SK-N-SH treated with all-trans-retinoic acid at 6 μM for 48 hours (cell line): ENCODE data around the gene ZBTB38.

Source experiments
- ATAC-seq: fragments of 200-7000 bp; cut with Tn5 transposase; 3 replicates; pipeline ENCODE4 v1.9.1; 2020; ENCODE audit warnings: mild to moderate bottlenecking, moderate library complexity
- ARNTL ChIP-seq: fragments of 450-650 bp; formaldehyde crosslinking; IDR thresholded peaks from 2 replicates; pipeline ENCODE4 v1.5.0; 2020; ENCODE audit warnings: low read depth, mild to moderate bottlenecking, moderate library complexity, borderline replicate concordance
- BACH2 ChIP-seq: fragments of 250-450 bp; sonication (Bioruptor Pico); IDR thresholded peaks from 2 replicates; pipeline ENCODE4 v1.9.0; 2021; ENCODE audit warnings: mild to moderate bottlenecking, borderline replicate concordance
- CREB5 ChIP-seq: fragments of 250-450 bp; sonication (Bioruptor Pico); IDR thresholded peaks from 2 replicates; pipeline ENCODE4 v1.5.1; 2020; ENCODE audit warnings: low read depth, mild to moderate bottlenecking, moderate library complexity
- CSDC2 ChIP-seq: fragments of 250-450 bp; sonication (Bioruptor Pico); IDR thresholded peaks from 2 replicates; pipeline ENCODE4 v1.5.0; 2020; ENCODE audit warnings: mild to moderate bottlenecking, moderate library complexity
- CSRNP3 ChIP-seq: fragments of 250-450 bp; sonication (Bioruptor Pico); IDR thresholded peaks from 2 replicates; pipeline ENCODE4 v1.5.1; 2021; ENCODE audit warnings: mild to moderate bottlenecking, moderate library complexity
- ESRRG ChIP-seq: fragments of 250-450 bp; sonication (Bioruptor Pico); IDR thresholded peaks from 2 replicates; pipeline ENCODE4 v1.6.1; 2021; ENCODE audit warnings: mild to moderate bottlenecking
- GLIS3 ChIP-seq: fragments of 250-450 bp; sonication (Bioruptor Pico); IDR thresholded peaks from 2 replicates; pipeline ENCODE4 v1.5.0; 2020; ENCODE audit warnings: mild to moderate bottlenecking, moderate library complexity
- ISL1 ChIP-seq: fragments of 250-450 bp; sonication (Bioruptor Pico); IDR thresholded peaks from 2 replicates; pipeline ENCODE4 v2.1.2; 2022; ENCODE audit warnings: mild to moderate bottlenecking, moderate library complexity
- OSR1 ChIP-seq: fragments of 250-450 bp; sonication (Bioruptor Pico); IDR thresholded peaks from 2 replicates; pipeline ENCODE4 v1.8.0; 2022; ENCODE audit warnings: moderate library complexity, mild to moderate bottlenecking, inconsistent platforms
- PATZ1 ChIP-seq: fragments of 250-450 bp; sonication (Bioruptor Pico); IDR thresholded peaks from 2 replicates; pipeline ENCODE4 v1.8.0; 2020; ENCODE audit warnings: mild to moderate bottlenecking, moderate library complexity, borderline replicate concordance
- POU6F1 ChIP-seq: fragments of 250-450 bp; sonication (Bioruptor Pico); IDR thresholded peaks from 2 replicates; pipeline ENCODE4 v1.8.0; 2021; ENCODE audit warnings: low read depth, mild to moderate bottlenecking, moderate library complexity, borderline replicate concordance
- PPARA ChIP-seq: fragments of 250-450 bp; sonication (Bioruptor Pico); IDR thresholded peaks from 2 replicates; pipeline ENCODE4 v1.5.0; 2020; ENCODE audit warnings: mild to moderate bottlenecking, borderline replicate concordance
- RARB ChIP-seq: fragments of 250-450 bp; sonication (Bioruptor Pico); IDR thresholded peaks from 2 replicates; pipeline ENCODE4 v1.8.0; 2021; ENCODE audit warnings: mild to moderate bottlenecking, moderate library complexity
- SNAI2 ChIP-seq: fragments of 250-450 bp; sonication (Bioruptor Pico); IDR thresholded peaks from 2 replicates; pipeline ENCODE4 v1.5.0; 2020; ENCODE audit warnings: mild to moderate bottlenecking, moderate library complexity
- TCF4 ChIP-seq: fragments of 250-450 bp; sonication (Bioruptor Pico); IDR thresholded peaks from 2 replicates; pipeline ENCODE4 v1.8.0; 2021; ENCODE audit warnings: mild to moderate bottlenecking, moderate library complexity, borderline replicate concordance
- TOX ChIP-seq: fragments of 250-450 bp; sonication (Bioruptor Pico); IDR thresholded peaks from 2 replicates; pipeline ENCODE4 v1.8.0; 2021; ENCODE audit warnings: mild to moderate bottlenecking, moderate library complexity, borderline replicate concordance
- TSHZ2 ChIP-seq: fragments of 250-450 bp; sonication (Bioruptor Pico); IDR thresholded peaks from 2 replicates; pipeline ENCODE4 v1.5.0; 2020; ENCODE audit warnings: mild to moderate bottlenecking, moderate library complexity
- ZC3H10 ChIP-seq: fragments of 250-450 bp; sonication (Bioruptor Pico); IDR thresholded peaks from 2 replicates; pipeline ENCODE4 v1.5.1; 2021; ENCODE audit warnings: mild to moderate bottlenecking, moderate library complexity
- ZFP3 ChIP-seq: fragments of 250-450 bp; sonication (Bioruptor Pico); IDR thresholded peaks from 2 replicates; pipeline ENCODE4 v1.5.0; 2020; ENCODE audit warnings: mild to moderate bottlenecking, moderate library complexity
- ZFP30 ChIP-seq: fragments of 450-650 bp; formaldehyde crosslinking; IDR thresholded peaks from 2 replicates; pipeline ENCODE4 v1.5.0; 2022; ENCODE audit warnings: mild to moderate bottlenecking, moderate library complexity
- ZNF565 ChIP-seq: fragments of 450-650 bp; formaldehyde crosslinking; conservative IDR thresholded peaks from 2 replicates; pipeline ENCODE4 v1.5.0; 2020; ENCODE audit warnings: low read depth, mild to moderate bottlenecking, moderate library complexity
- ZNF70 ChIP-seq: fragments of 450-650 bp; formaldehyde crosslinking; IDR thresholded peaks from 2 replicates; pipeline ENCODE4 v1.5.0; 2020; ENCODE audit warnings: mild to moderate bottlenecking, moderate library complexity
- ZNF8 ChIP-seq: fragments of 450-650 bp; formaldehyde crosslinking; IDR thresholded peaks from 2 replicates; pipeline ENCODE4 v1.5.0; 2020; ENCODE audit warnings: mild to moderate bottlenecking, moderate library complexity

Gene ZBTB38

GRCh38 chr3:141334627-141335250, 33.6 kb upstream of the ZBTB38 start:
- TF ChIP-seq ISL1 (CRISPR knock-in tag) (no peak), ESRRG (CRISPR knock-in tag) (no peak), ZFP30 (CRISPR knock-in tag) (no peak), ARNTL (no peak), CREB5 (no peak), TOX (CRISPR knock-in tag) (no peak), ZC3H10 (CRISPR knock-in tag) (no peak), OSR1 (CRISPR knock-in tag) (no peak), SNAI2 (no peak), GLIS3 (no peak), RARB (CRISPR knock-in tag) (no peak), CSRNP3 (CRISPR knock-in tag) (no peak), ZNF8 (CRISPR knock-in tag) (no peak), BACH2 (no peak), ZNF70 (CRISPR knock-in tag) (no peak), TCF4 (CRISPR knock-in tag) (no peak)
- no peak for ATAC-seq

GRCh38 chr3:141335531-141336061, 32.7 kb upstream of the ZBTB38 start:
- no peak for TF ChIP-seq CSDC2 (CRISPR knock-in tag)
- no peak for ATAC-seq

- TF ChIP-seq RARB (CRISPR knock-in tag) (no peak), CREB5 (no peak), CSDC2 (CRISPR knock-in tag) (no peak), ZNF565 (CRISPR knock-in tag) (no peak), TCF4 (CRISPR knock-in tag) (no peak), ESRRG (CRISPR knock-in tag) (no peak), ZNF70 (CRISPR knock-in tag) (no peak), ISL1 (CRISPR knock-in tag) (no peak), ZNF8 (CRISPR knock-in tag) (no peak), ZFP30 (CRISPR knock-in tag) (no peak), PATZ1 (no peak), GLIS3 (no peak)
- ATAC-seq = peak; percentile 50; the same call in 2 of the 3 replicates
Measured at GRCh38 chr3:141336672-141337522, 31.4 kb upstream of the ZBTB38 start.

GRCh38 chr3:141337523-141337854, 30.8 kb upstream of the ZBTB38 start:
- no peak for ATAC-seq
- TF ChIP-seq ZC3H10 (CRISPR knock-in tag) (no peak), ZFP3 (no peak), ZNF565 (CRISPR knock-in tag) (no peak), GLIS3 (no peak), CREB5 (no peak), RARB (CRISPR knock-in tag) (no peak), POU6F1 (CRISPR knock-in tag) (no peak), PPARA (CRISPR knock-in tag) (no peak), TSHZ2 (CRISPR knock-in tag) (no peak), ESRRG (CRISPR knock-in tag) (no peak), CSDC2 (CRISPR knock-in tag) (no peak), TCF4 (CRISPR knock-in tag) (no peak)
